NK-92 treated with Interleukin-12 subunit alpha and Interleukin-12 subunit beta, amount 100 ng/mL, for 24 hours (cell line): ENCODE data around the gene KIF18A.
"Not testable (repeated sequence)": the region's sequence is repeated elsewhere in the genome, so short reads cannot be mapped to it uniquely, and the experiment has no call there.

Source experiments
- DNase-seq: peaks from one replicate; lab custom pipeline; 2025; lab: John Stamatoyannopoulos, UW

KIF18A gene

GRCh38 chr11:28106353-28107043 is 1.5 kb downstream of the KIF18A start:
- DNase-seq: no peak

GRCh38 chr11:28105869-28106268 is 2.1 kb downstream of the KIF18A start:
- no peak for DNase-seq

- DNase-seq: no peak
Measured at GRCh38 chr11:28104984-28105383, 3.0 kb downstream of the KIF18A start.

- no peak for DNase-seq
Measured at GRCh38 chr11:28104425-28104824, 3.5 kb downstream of the KIF18A start.

GRCh38 chr11:28102300-28102699 is 5.7 kb downstream of the KIF18A start:
- DNase-seq: not testable (repeated sequence)

GRCh38 chr11:28100665-28101064 is 7.3 kb downstream of the KIF18A start:
- DNase-seq: no peak

- DNase-seq: no peak
Measured at GRCh38 chr11:28099715-28100114, 8.2 kb downstream of the KIF18A start.

- no peak for DNase-seq
Measured at GRCh38 chr11:28098257-28098656, 9.7 kb downstream of the KIF18A start.

GRCh38 chr11:28092786-28093185 is 15.2 kb downstream of the KIF18A start:
- DNase-seq: no peak

- no peak for DNase-seq
Measured at GRCh38 chr11:28090052-28090749, 17.8 kb downstream of the KIF18A start.

GRCh38 chr11:28089378-28089777 is 18.6 kb downstream of the KIF18A start:
- DNase-seq: no peak

GRCh38 chr11:28087693-28088092 is 20.3 kb downstream of the KIF18A start:
- DNase-seq: not testable (repeated sequence)

- DNase-seq: not testable (repeated sequence)
Measured at GRCh38 chr11:28087192-28087591, 20.8 kb downstream of the KIF18A start.

GRCh38 chr11:28086569-28086968 is 21.4 kb downstream of the KIF18A start:
- DNase-seq: no peak

GRCh38 chr11:28083118-28083517 is 24.8 kb downstream of the KIF18A start:
- no peak for DNase-seq

- DNase-seq: no peak
Measured at GRCh38 chr11:28077521-28077920, 30.4 kb downstream of the KIF18A start.

- DNase-seq: no peak
Measured at GRCh38 chr11:28072321-28072720, 35.6 kb downstream of the KIF18A start.

GRCh38 chr11:28071305-28071704 is 36.7 kb downstream of the KIF18A start:
- DNase-seq: no peak

GRCh38 chr11:28058333-28058732 is 49.6 kb downstream of the KIF18A start:
- no peak for DNase-seq

GRCh38 chr11:28054821-28055220 is 53.1 kb downstream of the KIF18A start:
- no peak for DNase-seq

GRCh38 chr11:28049338-28050216 is 58.4 kb downstream of the KIF18A start:
- no peak for DNase-seq

GRCh38 chr11:28048812-28049211 is 59.1 kb downstream of the KIF18A start:
- no peak for DNase-seq
